ENCODE results near the gene NACAD. TPM values are rescaled to one million over a fixed set of nuclear protein-coding genes. Genes with fewer than 3 reads are reported as not detected.

The NACAD gene
- total and polyA plus RNA-seq, 3 donors from 2014 or later = 6.9 to 12.0 (median 8.7) TPM

DNA sequence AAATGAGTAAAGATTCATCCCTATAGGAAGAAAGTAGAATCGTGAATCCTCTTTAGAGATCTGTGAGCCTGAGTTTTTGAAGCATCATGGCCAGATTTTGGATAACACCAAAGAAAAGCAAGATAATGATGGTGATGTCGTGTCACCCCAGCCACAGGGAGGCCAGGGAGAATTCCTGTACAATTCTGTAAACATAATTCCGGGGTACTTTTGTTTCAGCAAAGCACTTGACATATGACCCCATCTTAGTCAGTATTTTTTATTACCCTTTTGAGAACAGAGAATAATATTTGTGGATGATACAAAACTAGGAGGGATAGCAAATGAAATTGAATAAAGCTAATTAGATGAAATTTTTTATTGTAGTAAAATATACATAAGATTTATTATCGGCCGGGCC is 33.8 kb downstream of the NACAD start:
- H3K9me3 ChIP-seq = no peaks in the 10 kb centered on the region
- TF ChIP-seq, protein P1, sequence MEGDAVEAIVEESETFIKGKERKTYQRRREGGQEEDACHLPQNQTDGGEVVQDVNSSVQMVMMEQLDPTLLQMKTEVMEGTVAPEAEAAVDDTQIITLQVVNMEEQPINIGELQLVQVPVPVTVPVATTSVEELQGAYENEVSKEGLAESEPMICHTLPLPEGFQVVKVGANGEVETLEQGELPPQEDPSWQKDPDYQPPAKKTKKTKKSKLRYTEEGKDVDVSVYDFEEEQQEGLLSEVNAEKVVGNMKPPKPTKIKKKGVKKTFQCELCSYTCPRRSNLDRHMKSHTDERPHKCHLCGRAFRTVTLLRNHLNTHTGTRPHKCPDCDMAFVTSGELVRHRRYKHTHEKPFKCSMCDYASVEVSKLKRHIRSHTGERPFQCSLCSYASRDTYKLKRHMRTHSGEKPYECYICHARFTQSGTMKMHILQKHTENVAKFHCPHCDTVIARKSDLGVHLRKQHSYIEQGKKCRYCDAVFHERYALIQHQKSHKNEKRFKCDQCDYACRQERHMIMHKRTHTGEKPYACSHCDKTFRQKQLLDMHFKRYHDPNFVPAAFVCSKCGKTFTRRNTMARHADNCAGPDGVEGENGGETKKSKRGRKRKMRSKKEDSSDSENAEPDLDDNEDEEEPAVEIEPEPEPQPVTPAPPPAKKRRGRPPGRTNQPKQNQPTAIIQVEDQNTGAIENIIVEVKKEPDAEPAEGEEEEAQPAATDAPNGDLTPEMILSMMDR (IDR thresholded peaks at IDR 0.05) = no peak
- no peak for TF ChIP-seq POLR2A (IDR thresholded peaks at IDR 0.05)
- no peaks in the 10 kb centered on the region for H3K36me3 ChIP-seq (ENCODE audit: low read depth, missing control alignments)
- intact Hi-C loops (cut with DNase I; ENCODE audit: low total_unique reads) = no loop called here
- no peak overlapping the region for H3K4me3 ChIP-seq
- H3K27ac ChIP-seq = no peak overlapping the region
- H3K4me1 ChIP-seq = no peaks in the 10 kb centered on the region
- 84 to 89% methylated on average over 5 of the region's 5 CpGs for WGBS, 2 donors
- H3K27me3 ChIP-seq = no peaks in the 10 kb centered on the region
- no peak for DNase-seq

DNA sequence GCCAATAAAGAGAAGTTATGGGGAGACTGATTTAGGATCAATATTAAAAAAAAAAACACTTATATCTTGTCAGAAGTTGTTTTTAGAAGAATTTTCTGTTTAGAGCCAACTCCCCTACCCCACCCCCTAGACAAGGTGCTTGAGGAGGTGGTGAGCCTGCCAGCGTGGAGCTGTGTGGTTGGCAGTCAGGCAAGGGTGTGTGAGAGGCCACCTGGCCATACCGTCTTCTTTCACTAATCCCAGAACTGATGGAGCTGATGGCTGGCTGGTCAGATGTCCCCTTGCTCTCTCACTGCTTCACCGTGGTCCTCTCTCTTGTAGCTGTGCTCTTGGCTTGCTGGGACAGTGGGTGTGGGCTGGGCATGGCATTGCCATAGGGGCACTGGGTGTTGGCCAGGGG is 34.3 kb downstream of the NACAD start:
- 90 to 98% methylated on average over 2 to 3 of the region's 3 CpGs for WGBS, 2 donors
- no peak for DNase-seq
- Histone ChIP-seq H3K27me3 (no peaks in the 10 kb centered on the region), H3K4me1 (no peaks in the 10 kb centered on the region), H3K27ac (no peak overlapping the region), H3K4me3 (no peak overlapping the region), H3K36me3 (ENCODE audit: low read depth, missing control alignments) (no peaks in the 10 kb centered on the region), H3K9me3 (no peaks in the 10 kb centered on the region)
- TF ChIP-seq, protein P1 (IDR thresholded peaks at IDR 0.05) = no peak
- no peak for TF ChIP-seq POLR2A (IDR thresholded peaks at IDR 0.05)
- intact Hi-C loops (cut with DNase I; ENCODE audit: low total_unique reads) = no loop called here

GRCh38 chr7:45053941-45054340 is 34.8 kb downstream of the NACAD start:
- intact Hi-C loops (cut with DNase I; ENCODE audit: low total_unique reads) = no loop called here
- WGBS, 2 donors = 97 to 99% methylated on average over 5 of the region's 5 CpGs
- Histone ChIP-seq H3K27me3 (no peaks in the 10 kb centered on the region), H3K9me3 (no peaks in the 10 kb centered on the region), H3K4me3 (no peak overlapping the region), H3K4me1 (no peaks in the 10 kb centered on the region), H3K27ac (no peak overlapping the region), H3K36me3 (ENCODE audit: low read depth, missing control alignments) (no peaks in the 10 kb centered on the region)
- TF ChIP-seq, protein P1 (IDR thresholded peaks at IDR 0.05) = no peak
- no peak for TF ChIP-seq POLR2A (IDR thresholded peaks at IDR 0.05)
- DNase-seq = no peak

DNA sequence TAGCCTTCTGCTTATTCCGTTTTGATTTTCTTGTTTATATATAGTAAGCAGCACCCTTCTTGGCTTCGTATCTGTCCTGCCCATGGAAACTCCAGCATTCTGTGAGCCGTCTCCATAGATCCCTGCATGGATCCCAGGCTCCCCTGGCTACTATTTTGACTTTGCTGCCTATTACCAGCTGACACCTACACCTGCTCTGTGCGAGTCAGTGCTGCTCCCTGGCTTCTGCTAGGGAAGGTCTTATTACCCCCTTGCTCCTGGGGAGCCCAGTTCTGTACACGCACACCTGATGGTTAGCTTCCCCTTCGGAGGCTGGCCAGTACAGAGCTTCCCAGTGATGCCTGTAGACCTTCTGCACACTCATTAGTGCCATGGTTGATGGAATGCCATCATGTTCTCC is 35.4 kb downstream of the NACAD start:
- H3K27me3 ChIP-seq = no peaks in the 10 kb centered on the region
- TF ChIP-seq, protein P1 (IDR thresholded peaks at IDR 0.05) = no peak
- TF ChIP-seq POLR2A (IDR thresholded peaks at IDR 0.05) = no peak
- no peak for DNase-seq
- H3K27ac ChIP-seq = no peak overlapping the region
- H3K36me3 ChIP-seq (ENCODE audit: low read depth, missing control alignments) = no peaks in the 10 kb centered on the region
- no peak overlapping the region for H3K4me3 ChIP-seq
- intact Hi-C loops (cut with DNase I; ENCODE audit: low total_unique reads) = no loop called here
- H3K4me1 ChIP-seq = no peaks in the 10 kb centered on the region
- WGBS, 2 donors = 78 to 88% methylated on average over 5 to 6 of the region's 6 CpGs
- H3K9me3 ChIP-seq = no peaks in the 10 kb centered on the region

DNA sequence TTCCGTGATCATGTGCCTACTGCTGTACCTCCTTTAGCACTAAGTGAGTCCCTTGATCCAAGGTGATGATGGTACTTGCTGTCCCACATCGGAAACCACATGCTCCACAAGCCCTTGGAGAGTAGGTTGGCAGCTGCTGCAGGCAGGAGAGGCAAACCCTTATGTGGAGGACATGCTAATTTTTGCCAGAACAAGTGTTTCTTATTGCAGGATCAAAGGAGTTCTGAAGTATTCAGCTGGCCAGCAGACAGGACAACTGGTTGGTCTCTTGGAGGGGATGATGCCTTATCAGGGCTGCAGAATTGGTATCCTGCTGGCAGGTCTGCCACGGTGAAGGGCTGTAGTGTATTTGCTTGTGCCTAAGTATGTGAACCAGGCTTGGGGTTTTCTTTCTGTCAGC is 36.8 kb downstream of the NACAD start:
- 73 to 97% methylated on average over 3 of the region's 3 CpGs for WGBS, 2 donors
- intact Hi-C loops (cut with DNase I; ENCODE audit: low total_unique reads) = no loop called here
- no peaks in the 10 kb centered on the region for H3K27me3 ChIP-seq
- no peaks in the 10 kb centered on the region for H3K9me3 ChIP-seq
- no peaks in the 10 kb centered on the region for H3K36me3 ChIP-seq (ENCODE audit: low read depth, missing control alignments)
- H3K4me3 ChIP-seq = no peak overlapping the region
- no peak for DNase-seq
- TF ChIP-seq POLR2A (IDR thresholded peaks at IDR 0.05) = no peak
- TF ChIP-seq, protein P1 (IDR thresholded peaks at IDR 0.05) = no peak
- no peaks in the 10 kb centered on the region for H3K4me1 ChIP-seq
- H3K27ac ChIP-seq = no peak overlapping the region
